Ascending aorta (tissue), 2 donors: Measurements from ENCODE around the gene BAG1. TPM values are rescaled to one million over a fixed set of nuclear protein-coding genes. Genes with fewer than 3 reads are reported as not detected.

Experiments used
- DNase-seq, 2 donors: peaks; one replicate each; pipeline ENCODE4 v3.0.0-alpha.2; 2019; ENCODE audit warnings: low spot score in 2 of 2
- H3K27ac ChIP-seq, 2 donors: fragments of 200-600 bp; sonication (generic); one replicate each; pipeline ENCODE4 v1.5.1; 2016 to 2017; ENCODE audit warnings: mild to moderate bottlenecking in 1 of 2
- H3K27me3 ChIP-seq: fragments of 200-600 bp; sonication (generic); one replicate; pipeline ENCODE4 v1.5.1; 2017
- H3K36me3 ChIP-seq, 2 donors: fragments of 200-600 bp; sonication (generic); one replicate each; pipeline ENCODE4 v1.5.1; 2016
- H3K4me1 ChIP-seq, 2 donors: fragments of 200-600 bp; sonication (generic); one replicate each; pipeline ENCODE4 v1.5.1; 2016 to 2017; ENCODE audit warnings: mild to moderate bottlenecking in 1 of 2
- H3K4me3 ChIP-seq, 2 donors: fragments of 200-600 bp; sonication (generic); one replicate each; pipeline ENCODE4 v1.5.1; 2016 to 2017; ENCODE audit warnings: mild to moderate bottlenecking in 1 of 2
- H3K9me3 ChIP-seq, 2 donors: fragments of 200-600 bp; sonication (generic); one replicate each; pipeline ENCODE4 v1.5.1; 2016
- CTCF ChIP-seq, 3 experiments: fragments of 200-600 bp in 2 of 3; fragments of 450-650 bp in 1 of 3; sonication (generic) in 2 of 3; IDR thresholded peaks; one replicate each; pipeline ENCODE4 v1.5.1; 2016 to 2019; ENCODE audit warnings: antibody characterized with exemption in 3 of 3, mild to moderate bottlenecking in 1 of 3, moderate library complexity in 1 of 3
- intact Hi-C: fragments of 100-400 bp; cut with DNase I; formaldehyde crosslinking; loops from one replicate; pipeline ENCODE4 v1.15.1; 2023
- total RNA-seq: library from RNA; depleted of rRNA; stranded (reverse); fragments of >200 nt; gene quantifications from one replicate; pipeline ENCODE4 v1.1.0, GENCODE V29; 2016

The BAG1 gene
- 58.5 TPM for total RNA-seq

- H3K27me3 ChIP-seq, result no peaks in the 10 kb centered on the region
- TF ChIP-seq CTCF (IDR thresholded peaks at IDR 0.05), result peak in 1 of 3 experiments; percentile 37
- peak within 1 kb of the TSS; percentile 90 to 92 for H3K27ac ChIP-seq
- peak within 1 kb of the TSS; percentile 90 to 95 for H3K4me3 ChIP-seq
- no peaks in the 10 kb centered on the region for H3K9me3 ChIP-seq
- peak; percentile 98 to 100 for DNase-seq
- peaks cover 18 to 49% of the 10 kb centered on the region in 2 donors for H3K36me3 ChIP-seq
- intact Hi-C loops, result loop anchor here (1.0 kb wide), 4 partner anchors 26 to 263 kb away; partner anchors contain the start of genes APTX, DNAJA1, NFX1 and SMU1
- peaks cover 7 to 9% of the 10 kb centered on the region in 2 donors for H3K4me1 ChIP-seq
Measured at GRCh38 chr9:33264473-33265177, at the start of gene BAG1, which contains the start of gene CHMP5. Gene BAG1 (minus strand): TSS chr9:33264708. Gene CHMP5 (plus strand): TSS chr9:33265049. CDS start chr9:33265079, 30 bp downstream.

- Histone ChIP-seq H3K27me3 (no peaks in the 10 kb centered on the region), H3K4me1 (no peaks in the 10 kb centered on the region), H3K36me3 (peaks cover 87 to 94% of the 10 kb centered on the region in 2 donors), H3K9me3 (no peaks in the 10 kb centered on the region), H3K27ac (no peak overlapping the region), H3K4me3 (no peak overlapping the region)
- no peak for TF ChIP-seq CTCF (IDR thresholded peaks at IDR 0.05)
- intact Hi-C loops, result no loop called here
- DNase-seq, result no peak
Measured at GRCh38 chr9:33311953-33312352, 47.4 kb upstream of the BAG1 start.

GRCh38 chr9:33310748-33311147, 46.2 kb upstream of the BAG1 start:
- no peak overlapping the region for H3K4me3 ChIP-seq
- H3K4me1 ChIP-seq, result no peaks in the 10 kb centered on the region
- TF ChIP-seq CTCF (IDR thresholded peaks at IDR 0.05), result no peak
- DNase-seq, result no peak
- no peaks in the 10 kb centered on the region for H3K27me3 ChIP-seq
- intact Hi-C loops, result no loop called here
- H3K9me3 ChIP-seq, result no peaks in the 10 kb centered on the region
- H3K36me3 ChIP-seq, result peaks cover 86 to 99% of the 10 kb centered on the region in 2 donors
- no peak overlapping the region for H3K27ac ChIP-seq

GRCh38 chr9:33309903-33310302, 45.4 kb upstream of the BAG1 start:
- TF ChIP-seq CTCF (IDR thresholded peaks at IDR 0.05), result no peak
- Histone ChIP-seq H3K9me3 (no peaks in the 10 kb centered on the region), H3K27me3 (no peaks in the 10 kb centered on the region), H3K27ac (no peak overlapping the region), H3K4me3 (no peak overlapping the region), H3K4me1 (no peaks in the 10 kb centered on the region), H3K36me3 (peaks cover 91 to 99% of the 10 kb centered on the region in 2 donors)
- intact Hi-C loops, result no loop called here
- DNase-seq, result no peak

- TF ChIP-seq CTCF (IDR thresholded peaks at IDR 0.05), result no peak
- no peaks in the 10 kb centered on the region for H3K4me1 ChIP-seq
- H3K36me3 ChIP-seq, result peaks cover 89 to 99% of the 10 kb centered on the region in 2 donors
- H3K27ac ChIP-seq, result no peak overlapping the region
- no peaks in the 10 kb centered on the region for H3K9me3 ChIP-seq
- no peak overlapping the region for H3K4me3 ChIP-seq
- H3K27me3 ChIP-seq, result no peaks in the 10 kb centered on the region
- intact Hi-C loops, result no loop called here
- DNase-seq, result no peak
Measured at GRCh38 chr9:33307067-33307466, 42.6 kb upstream of the BAG1 start.
